ENCODE results near the gene CHCHD1. TPM values are rescaled to one million over a fixed set of nuclear protein-coding genes. Genes with fewer than 3 reads are reported as not detected.

The CHCHD1 gene
- total and polyA plus RNA-seq, 2 experiments from 2014 or later = 40.6 to 187 TPM

DNA sequence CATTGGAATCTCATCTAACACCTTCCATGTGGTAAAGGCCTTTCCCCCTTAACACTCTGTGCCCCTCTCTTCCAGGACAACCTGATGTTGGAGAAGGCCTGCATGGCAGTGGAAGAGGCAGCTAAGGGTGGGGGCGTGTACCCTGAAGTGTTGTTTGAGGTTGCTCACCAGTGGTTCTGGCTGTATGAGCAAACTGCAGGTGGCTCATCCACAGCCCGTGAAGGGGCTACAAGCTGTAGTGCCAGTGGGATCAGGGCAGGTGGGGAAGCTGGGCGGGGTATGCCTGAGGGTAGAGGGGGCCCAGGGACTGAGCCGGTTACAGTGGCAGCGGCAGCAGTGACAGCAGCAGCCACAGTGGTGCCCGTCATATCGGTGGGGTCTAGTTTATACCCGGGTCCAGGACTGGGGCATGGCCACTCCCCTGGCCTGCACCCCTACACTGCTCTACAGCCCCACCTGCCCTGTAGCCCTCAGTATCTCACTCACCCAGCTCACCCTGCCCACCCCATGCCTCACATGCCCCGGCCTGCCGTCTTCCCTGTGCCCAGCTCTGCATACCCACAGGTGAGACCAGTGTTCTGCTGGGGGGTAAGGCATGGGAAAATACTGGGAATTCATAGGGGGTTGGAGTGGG, 17.2 kb downstream of the CHCHD1 start:
- no peaks in the 10 kb centered on the region for H3K9me2 ChIP-seq (ENCODE audit: insufficient read depth)
- H3K4me3 ChIP-seq = no peak overlapping the region
- ATAC-seq (no peak), DNase-seq (ENCODE audit: low spot score) (no peak)
- H4K20me1 ChIP-seq (replicated peaks; ENCODE audit: insufficient read depth) = no peaks in the 10 kb centered on the region; the same call in 1 of the 2 replicates
- H3K27me3 ChIP-seq (ENCODE audit: insufficient read depth) = no peaks in the 10 kb centered on the region
- no peaks in the 10 kb centered on the region for H3K79me2 ChIP-seq (replicated peaks; ENCODE audit: insufficient read depth)
- H3K4me2 ChIP-seq = no peak overlapping the region
- Mint-ChIP-seq H3K4me1 (no peaks in the 10 kb centered on the region; the same call in 2 of the 3 replicates), H3K4me3 (no peak overlapping the region), H3K27me3 (ENCODE audit: insufficient read depth, low read depth, poor library complexity) (peaks cover 6% of the 10 kb centered on the region), H3K27ac (no peak overlapping the region), H3K36me3 (ENCODE audit: low read depth) (peaks cover 50% of the 10 kb centered on the region), H3K9me3 (no peaks in the 10 kb centered on the region)
- H3F3A ChIP-seq (replicated peaks; ENCODE audit: low read depth) = no peaks in the 10 kb centered on the region
- H3K4me1 ChIP-seq (ENCODE audit: insufficient read depth) = no peaks in the 10 kb centered on the region
- H3K36me3 ChIP-seq (ENCODE audit: insufficient read depth) = no peaks in the 10 kb centered on the region; the same call in 1 of the 2 replicates
- no peak overlapping the region for H3K27ac ChIP-seq (ENCODE audit: low read depth)
- TF ChIP-seq EZH2 (IDR thresholded peaks at IDR 0.05; ENCODE audit: low read depth, unreplicated experiment) = no peak
- TF ChIP-seq, protein P1, sequence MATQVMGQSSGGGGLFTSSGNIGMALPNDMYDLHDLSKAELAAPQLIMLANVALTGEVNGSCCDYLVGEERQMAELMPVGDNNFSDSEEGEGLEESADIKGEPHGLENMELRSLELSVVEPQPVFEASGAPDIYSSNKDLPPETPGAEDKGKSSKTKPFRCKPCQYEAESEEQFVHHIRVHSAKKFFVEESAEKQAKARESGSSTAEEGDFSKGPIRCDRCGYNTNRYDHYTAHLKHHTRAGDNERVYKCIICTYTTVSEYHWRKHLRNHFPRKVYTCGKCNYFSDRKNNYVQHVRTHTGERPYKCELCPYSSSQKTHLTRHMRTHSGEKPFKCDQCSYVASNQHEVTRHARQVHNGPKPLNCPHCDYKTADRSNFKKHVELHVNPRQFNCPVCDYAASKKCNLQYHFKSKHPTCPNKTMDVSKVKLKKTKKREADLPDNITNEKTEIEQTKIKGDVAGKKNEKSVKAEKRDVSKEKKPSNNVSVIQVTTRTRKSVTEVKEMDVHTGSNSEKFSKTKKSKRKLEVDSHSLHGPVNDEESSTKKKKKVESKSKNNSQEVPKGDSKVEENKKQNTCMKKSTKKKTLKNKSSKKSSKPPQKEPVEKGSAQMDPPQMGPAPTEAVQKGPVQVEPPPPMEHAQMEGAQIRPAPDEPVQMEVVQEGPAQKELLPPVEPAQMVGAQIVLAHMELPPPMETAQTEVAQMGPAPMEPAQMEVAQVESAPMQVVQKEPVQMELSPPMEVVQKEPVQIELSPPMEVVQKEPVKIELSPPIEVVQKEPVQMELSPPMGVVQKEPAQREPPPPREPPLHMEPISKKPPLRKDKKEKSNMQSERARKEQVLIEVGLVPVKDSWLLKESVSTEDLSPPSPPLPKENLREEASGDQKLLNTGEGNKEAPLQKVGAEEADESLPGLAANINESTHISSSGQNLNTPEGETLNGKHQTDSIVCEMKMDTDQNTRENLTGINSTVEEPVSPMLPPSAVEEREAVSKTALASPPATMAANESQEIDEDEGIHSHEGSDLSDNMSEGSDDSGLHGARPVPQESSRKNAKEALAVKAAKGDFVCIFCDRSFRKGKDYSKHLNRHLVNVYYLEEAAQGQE (IDR thresholded peaks at IDR 0.05; ENCODE audit: unreplicated experiment) = no peak
- TF ChIP-seq STAT1 (IDR thresholded peaks at IDR 0.05; ENCODE audit: unreplicated experiment) = no peak
- TF ChIP-seq CREB1 (CRISPR knock-in tag; IDR thresholded peaks at IDR 0.05; ENCODE audit: low read depth) = no peak
- TF ChIP-seq, protein P2, sequence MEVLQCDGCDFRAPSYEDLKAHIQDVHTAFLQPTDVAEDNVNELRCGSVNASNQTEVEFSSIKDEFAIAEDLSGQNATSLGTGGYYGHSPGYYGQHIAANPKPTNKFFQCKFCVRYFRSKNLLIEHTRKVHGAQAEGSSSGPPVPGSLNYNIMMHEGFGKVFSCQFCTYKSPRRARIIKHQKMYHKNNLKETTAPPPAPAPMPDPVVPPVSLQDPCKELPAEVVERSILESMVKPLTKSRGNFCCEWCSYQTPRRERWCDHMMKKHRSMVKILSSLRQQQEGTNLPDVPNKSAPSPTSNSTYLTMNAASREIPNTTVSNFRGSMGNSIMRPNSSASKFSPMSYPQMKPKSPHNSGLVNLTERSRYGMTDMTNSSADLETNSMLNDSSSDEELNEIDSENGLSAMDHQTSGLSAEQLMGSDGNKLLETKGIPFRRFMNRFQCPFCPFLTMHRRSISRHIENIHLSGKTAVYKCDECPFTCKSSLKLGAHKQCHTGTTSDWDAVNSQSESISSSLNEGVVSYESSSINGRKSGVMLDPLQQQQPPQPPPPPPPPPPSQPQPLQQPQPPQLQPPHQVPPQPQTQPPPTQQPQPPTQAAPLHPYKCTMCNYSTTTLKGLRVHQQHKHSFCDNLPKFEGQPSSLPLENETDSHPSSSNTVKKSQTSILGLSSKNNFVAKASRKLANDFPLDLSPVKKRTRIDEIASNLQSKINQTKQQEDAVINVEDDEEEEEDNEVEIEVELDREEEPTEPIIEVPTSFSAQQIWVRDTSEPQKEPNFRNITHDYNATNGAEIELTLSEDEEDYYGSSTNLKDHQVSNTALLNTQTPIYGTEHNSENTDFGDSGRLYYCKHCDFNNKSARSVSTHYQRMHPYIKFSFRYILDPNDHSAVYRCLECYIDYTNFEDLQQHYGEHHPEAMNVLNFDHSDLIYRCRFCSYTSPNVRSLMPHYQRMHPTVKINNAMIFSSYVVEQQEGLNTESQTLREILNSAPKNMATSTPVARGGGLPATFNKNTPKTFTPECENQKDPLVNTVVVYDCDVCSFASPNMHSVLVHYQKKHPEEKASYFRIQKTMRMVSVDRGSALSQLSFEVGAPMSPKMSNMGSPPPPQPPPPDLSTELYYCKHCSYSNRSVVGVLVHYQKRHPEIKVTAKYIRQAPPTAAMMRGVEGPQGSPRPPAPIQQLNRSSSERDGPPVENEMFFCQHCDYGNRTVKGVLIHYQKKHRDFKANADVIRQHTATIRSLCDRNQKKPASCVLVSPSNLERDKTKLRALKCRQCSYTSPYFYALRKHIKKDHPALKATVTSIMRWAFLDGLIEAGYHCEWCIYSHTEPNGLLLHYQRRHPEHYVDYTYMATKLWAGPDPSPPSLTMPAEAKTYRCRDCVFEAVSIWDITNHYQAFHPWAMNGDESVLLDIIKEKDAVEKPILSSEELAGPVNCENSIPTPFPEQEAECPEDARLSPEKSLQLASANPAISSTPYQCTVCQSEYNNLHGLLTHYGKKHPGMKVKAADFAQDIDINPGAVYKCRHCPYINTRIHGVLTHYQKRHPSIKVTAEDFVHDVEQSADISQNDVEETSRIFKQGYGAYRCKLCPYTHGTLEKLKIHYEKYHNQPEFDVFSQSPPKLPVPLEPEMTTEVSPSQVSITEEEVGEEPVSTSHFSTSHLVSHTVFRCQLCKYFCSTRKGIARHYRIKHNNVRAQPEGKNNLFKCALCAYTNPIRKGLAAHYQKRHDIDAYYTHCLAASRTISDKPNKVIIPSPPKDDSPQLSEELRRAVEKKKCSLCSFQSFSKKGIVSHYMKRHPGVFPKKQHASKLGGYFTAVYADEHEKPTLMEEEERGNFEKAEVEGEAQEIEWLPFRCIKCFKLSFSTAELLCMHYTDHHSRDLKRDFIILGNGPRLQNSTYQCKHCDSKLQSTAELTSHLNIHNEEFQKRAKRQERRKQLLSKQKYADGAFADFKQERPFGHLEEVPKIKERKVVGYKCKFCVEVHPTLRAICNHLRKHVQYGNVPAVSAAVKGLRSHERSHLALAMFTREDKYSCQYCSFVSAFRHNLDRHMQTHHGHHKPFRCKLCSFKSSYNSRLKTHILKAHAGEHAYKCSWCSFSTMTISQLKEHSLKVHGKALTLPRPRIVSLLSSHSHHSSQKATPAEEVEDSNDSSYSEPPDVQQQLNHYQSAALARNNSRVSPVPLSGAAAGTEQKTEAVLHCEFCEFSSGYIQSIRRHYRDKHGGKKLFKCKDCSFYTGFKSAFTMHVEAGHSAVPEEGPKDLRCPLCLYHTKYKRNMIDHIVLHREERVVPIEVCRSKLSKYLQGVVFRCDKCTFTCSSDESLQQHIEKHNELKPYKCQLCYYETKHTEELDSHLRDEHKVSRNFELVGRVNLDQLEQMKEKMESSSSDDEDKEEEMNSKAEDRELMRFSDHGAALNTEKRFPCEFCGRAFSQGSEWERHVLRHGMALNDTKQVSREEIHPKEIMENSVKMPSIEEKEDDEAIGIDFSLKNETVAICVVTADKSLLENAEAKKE (CRISPR knock-in tag; IDR thresholded peaks at IDR 0.05) = no peak
- no peak for TF ChIP-seq POLR2AphosphoS5 (IDR thresholded peaks at IDR 0.05; ENCODE audit: low read depth)
- TF ChIP-seq JUNB (IDR thresholded peaks at IDR 0.05; ENCODE audit: unreplicated experiment) = no peak
- TF ChIP-seq, protein P3, sequence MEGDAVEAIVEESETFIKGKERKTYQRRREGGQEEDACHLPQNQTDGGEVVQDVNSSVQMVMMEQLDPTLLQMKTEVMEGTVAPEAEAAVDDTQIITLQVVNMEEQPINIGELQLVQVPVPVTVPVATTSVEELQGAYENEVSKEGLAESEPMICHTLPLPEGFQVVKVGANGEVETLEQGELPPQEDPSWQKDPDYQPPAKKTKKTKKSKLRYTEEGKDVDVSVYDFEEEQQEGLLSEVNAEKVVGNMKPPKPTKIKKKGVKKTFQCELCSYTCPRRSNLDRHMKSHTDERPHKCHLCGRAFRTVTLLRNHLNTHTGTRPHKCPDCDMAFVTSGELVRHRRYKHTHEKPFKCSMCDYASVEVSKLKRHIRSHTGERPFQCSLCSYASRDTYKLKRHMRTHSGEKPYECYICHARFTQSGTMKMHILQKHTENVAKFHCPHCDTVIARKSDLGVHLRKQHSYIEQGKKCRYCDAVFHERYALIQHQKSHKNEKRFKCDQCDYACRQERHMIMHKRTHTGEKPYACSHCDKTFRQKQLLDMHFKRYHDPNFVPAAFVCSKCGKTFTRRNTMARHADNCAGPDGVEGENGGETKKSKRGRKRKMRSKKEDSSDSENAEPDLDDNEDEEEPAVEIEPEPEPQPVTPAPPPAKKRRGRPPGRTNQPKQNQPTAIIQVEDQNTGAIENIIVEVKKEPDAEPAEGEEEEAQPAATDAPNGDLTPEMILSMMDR (conservative IDR thresholded peaks at IDR 0.05; ENCODE audit: low read depth in 2 of 2) = no peak
- TF ChIP-seq NANOG (IDR thresholded peaks at IDR 0.05; ENCODE audit: borderline replicate concordance) = no peak
- no peak for TF ChIP-seq ZNF114 (CRISPR knock-in tag; IDR thresholded peaks at IDR 0.05)
- no peak for TF ChIP-seq EZH2phosphoT487 (IDR thresholded peaks at IDR 0.05; ENCODE audit: unreplicated experiment)
- TF ChIP-seq, protein P4, sequence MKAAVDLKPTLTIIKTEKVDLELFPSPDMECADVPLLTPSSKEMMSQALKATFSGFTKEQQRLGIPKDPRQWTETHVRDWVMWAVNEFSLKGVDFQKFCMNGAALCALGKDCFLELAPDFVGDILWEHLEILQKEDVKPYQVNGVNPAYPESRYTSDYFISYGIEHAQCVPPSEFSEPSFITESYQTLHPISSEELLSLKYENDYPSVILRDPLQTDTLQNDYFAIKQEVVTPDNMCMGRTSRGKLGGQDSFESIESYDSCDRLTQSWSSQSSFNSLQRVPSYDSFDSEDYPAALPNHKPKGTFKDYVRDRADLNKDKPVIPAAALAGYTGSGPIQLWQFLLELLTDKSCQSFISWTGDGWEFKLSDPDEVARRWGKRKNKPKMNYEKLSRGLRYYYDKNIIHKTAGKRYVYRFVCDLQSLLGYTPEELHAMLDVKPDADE (IDR thresholded peaks at IDR 0.05) = no peak
- no peak for TF ChIP-seq ZNF331 (CRISPR knock-in tag; IDR thresholded peaks at IDR 0.05; ENCODE audit: low read depth)
- no peak overlapping the region for H2AFZ ChIP-seq
